A204.1 (cell line): ENCODE measurements around the gene SLC1A7.

Source experiments
- FAIRE-seq: peaks from 2 replicates; lab custom pipeline; 2012; peaks lifted over from hg19 to GRCh38; lab: Jason Lieb, UNC

SLC1A7 gene

GRCh38 chr1:53075761-53076163 lies 66.7 kb downstream of the SLC1A7 start:
- no peak for FAIRE-seq

GRCh38 chr1:53075206-53075605 lies 67.2 kb downstream of the SLC1A7 start:
- FAIRE-seq = no peak

- FAIRE-seq = no peak
These were observed 67.9 kb downstream of the SLC1A7 start for GRCh38 chr1:53074313-53075154.

DNA sequence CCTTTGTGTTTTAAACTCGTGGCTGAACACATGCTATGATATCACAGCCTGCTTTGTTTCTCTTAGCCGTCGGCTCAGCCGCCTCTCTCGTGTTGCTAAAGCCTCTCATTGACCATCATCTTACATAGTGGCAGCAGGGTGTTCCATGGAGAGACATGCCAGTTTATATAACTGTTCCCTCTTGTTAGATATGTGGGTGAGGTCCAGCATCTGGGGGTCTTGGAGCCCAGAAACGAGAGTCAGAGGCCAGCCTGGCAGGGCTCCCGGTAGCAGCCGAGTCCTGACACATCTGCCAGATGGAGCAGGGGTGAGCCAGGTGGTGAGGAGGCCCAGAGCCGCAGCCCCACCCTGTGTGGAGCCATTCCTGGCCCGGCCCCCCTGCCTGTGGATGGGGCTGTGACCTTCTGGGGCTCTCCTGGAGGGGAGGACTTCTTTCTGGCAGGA lies 68.5 kb downstream of the SLC1A7 start:
- no peak for FAIRE-seq

DNA sequence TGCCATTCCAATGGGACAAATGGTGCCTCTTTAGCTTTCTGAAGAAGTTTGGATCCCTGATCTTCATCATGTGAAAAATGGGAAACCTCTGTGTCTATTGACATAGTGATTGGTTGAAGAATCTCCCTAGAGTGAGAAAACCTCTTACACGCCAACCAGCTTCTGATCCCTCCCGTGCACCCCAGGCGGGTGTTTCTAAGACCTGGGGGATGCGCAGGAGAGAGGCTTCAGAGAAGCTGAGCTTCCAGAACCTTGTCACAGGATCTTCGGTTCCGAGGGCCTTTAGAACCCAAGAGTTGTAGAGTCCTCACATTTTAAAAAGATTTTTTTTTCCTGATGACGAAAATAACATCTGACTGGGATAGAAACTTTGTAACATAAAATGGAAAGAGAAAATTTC lies 69.2 kb downstream of the SLC1A7 start:
- no peak for FAIRE-seq

DNA sequence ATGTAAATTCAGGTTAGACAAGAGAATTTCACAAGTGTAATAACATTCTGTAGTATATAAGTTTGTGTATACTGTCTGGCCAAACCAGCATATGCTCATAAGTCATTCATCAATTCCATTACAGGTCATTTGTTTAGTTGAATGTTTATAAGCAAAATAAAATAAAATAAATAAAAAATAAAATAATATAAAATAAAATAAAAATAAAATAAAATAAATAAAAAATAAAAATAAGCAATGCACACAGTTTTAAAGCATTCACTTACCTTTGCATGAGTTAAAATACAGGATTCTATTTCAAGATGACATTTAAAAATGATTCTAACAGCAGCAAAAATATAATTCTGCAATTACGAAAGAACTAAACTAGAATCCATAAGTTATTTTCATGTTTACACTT lies 70.5 kb downstream of the SLC1A7 start:
- peak; percentile 58 for FAIRE-seq

DNA sequence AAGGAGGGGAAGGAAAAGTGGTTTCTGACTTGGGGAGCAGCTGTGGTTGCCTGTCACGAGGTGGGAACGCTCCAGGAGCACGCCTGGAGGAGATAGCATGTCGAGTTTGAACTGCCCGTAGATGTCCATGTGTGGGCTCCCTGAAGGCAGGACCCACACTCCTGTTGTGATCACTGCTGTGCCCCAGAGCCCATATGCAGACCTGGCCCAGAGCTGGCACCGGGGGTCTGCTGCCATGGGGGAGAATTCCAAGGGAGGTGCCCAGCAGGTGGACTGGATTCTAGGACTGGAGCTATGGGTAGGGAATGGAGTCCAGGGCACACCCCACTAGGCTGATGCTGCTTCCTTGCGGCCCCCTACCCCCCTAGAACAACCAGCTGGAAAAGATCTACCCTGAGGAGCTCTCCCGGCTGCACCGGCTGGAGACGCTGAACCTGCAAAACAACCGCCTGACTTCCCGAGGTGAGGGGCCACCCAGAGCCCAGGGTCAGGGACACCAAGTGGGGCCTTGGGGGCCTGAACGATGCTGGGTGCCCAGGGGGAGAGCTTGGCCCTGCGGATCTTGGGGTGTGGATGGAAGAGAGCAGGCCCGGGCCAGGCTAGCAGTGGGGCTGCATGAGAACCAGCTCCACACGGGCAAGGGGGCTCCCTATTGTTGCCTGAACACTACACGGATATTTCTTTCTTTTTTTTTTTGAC lies 71.1 kb downstream of the SLC1A7 start:
- FAIRE-seq = no peak

DNA sequence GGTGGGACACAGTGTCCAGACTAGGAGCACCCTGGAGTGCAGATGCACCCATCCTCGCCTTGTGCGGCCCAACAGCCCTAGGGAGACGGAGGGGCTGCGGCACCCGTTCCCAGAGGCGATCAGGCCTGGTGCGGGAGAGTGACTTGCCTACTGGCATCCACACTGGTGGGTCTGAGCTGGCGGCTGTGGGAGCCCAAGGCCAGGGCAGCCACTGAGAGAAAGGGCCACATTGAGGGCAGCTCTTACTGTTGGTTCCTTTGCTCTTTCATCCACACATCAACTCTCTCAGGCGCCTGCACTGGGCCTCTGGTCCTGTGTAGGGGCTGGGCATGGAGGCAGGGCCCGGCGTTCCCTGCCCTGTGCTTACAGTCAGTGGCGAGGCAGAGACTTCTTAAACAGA lies 71.8 kb downstream of the SLC1A7 start:
- no peak for FAIRE-seq

- FAIRE-seq = no peak
These were observed 72.6 kb downstream of the SLC1A7 start for GRCh38 chr1:53069663-53070327.

- FAIRE-seq = no peak
These were observed 73.2 kb downstream of the SLC1A7 start for GRCh38 chr1:53069265-53069662.

DNA sequence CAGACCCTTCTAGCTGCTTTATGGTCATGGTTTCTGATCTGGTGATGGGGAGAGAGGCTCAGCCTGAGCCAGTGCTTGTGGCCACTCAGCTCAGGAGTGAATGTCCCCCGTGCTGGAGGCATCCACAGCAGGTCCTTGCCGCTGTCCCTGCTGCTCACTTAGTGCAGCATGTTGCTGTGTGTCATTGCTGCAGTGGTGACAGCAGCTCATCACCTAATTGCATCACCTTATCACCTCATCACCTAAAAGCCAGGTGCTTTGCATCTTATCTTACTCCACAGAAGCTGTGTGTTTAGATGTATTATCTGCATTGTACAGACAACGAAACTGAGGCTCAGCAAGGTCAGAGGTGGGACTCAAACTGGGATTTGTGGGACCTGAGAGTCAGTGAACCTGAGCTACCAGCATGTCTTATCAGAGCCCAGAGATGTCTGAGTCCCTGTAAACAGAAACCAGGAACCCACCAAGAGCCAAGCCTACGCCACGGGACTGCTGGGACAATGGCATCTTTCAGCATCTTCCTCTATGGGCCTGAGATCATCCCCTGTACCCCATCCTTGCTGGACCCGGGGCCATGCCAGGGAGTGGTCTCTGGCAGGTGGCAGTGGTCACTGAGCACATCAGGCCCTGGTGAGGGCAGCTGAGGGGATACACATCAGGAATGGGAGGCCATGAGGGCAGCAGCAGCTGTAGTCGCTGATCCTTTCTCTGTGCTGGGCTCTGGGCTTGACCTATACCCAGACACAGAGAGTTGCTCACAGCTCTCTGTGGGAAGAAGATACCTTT lies 73.9 kb downstream of the SLC1A7 start:
- no peak for FAIRE-seq

DNA sequence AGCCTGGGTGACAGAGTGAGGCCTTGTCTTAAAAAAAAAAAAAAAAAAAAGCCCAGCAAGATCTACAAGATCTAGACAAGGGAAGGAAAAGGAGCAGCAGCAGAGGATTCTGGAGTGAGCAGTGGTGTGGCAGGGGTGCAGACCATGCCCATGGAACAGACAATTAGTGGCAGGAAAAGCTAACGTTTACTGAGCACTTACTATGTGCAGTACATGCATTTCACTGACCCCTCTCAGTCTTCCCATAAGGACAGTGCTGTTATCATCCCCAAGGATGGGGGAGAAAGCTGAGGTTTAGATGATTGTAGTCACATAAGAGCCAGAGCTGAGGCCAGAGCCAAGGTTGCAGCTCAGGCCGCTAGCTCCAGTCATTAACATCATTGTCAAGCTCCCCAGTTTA lies 74.6 kb downstream of the SLC1A7 start:
- no peak for FAIRE-seq

GRCh38 chr1:53066891-53067738 lies 75.3 kb downstream of the SLC1A7 start:
- no peak for FAIRE-seq

- no peak for FAIRE-seq
These were observed 76.0 kb downstream of the SLC1A7 start for GRCh38 chr1:53066488-53066887.

GRCh38 chr1:53065391-53065790 lies 77.0 kb downstream of the SLC1A7 start:
- no peak for FAIRE-seq

DNA sequence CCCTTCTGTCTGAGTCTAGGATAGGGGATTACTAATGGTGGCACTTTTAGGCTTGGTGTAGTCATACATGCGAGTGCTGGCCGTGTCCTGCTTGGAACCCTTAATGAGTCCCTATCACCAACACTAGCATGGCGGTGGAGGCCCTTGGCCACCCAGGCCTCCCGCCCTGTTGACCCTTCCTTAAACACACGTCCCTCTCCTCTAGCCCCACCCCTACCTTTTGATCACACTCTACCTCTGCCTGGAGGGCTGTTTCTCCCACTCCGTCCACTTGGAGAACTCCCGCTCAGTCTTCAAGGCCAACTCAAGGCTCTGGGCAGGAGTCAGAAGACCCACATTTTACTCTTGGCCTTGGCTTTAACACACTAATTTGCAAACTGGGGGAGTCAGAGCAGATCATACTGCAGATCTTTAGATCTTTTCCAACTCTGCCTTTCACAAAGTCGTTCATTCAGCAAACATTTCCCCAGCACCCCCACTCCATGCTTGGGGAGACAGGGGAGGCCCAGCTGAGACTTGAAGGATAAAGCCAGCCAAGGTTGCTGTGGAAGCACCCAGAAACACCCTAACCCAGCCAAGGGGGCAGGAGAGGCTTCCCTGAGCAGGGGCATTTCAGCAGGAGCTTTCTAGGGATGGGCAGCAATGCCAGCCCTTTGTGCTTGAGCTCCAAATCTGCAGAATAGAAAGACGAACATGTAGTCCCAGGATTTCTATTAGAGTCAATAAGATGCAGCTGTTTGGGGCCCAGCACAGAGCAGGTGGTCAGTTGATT lies 78.5 kb downstream of the SLC1A7 start:
- FAIRE-seq = no peak

- no peak for FAIRE-seq
These were observed 79.5 kb downstream of the SLC1A7 start for GRCh38 chr1:53062708-53063591.

DNA sequence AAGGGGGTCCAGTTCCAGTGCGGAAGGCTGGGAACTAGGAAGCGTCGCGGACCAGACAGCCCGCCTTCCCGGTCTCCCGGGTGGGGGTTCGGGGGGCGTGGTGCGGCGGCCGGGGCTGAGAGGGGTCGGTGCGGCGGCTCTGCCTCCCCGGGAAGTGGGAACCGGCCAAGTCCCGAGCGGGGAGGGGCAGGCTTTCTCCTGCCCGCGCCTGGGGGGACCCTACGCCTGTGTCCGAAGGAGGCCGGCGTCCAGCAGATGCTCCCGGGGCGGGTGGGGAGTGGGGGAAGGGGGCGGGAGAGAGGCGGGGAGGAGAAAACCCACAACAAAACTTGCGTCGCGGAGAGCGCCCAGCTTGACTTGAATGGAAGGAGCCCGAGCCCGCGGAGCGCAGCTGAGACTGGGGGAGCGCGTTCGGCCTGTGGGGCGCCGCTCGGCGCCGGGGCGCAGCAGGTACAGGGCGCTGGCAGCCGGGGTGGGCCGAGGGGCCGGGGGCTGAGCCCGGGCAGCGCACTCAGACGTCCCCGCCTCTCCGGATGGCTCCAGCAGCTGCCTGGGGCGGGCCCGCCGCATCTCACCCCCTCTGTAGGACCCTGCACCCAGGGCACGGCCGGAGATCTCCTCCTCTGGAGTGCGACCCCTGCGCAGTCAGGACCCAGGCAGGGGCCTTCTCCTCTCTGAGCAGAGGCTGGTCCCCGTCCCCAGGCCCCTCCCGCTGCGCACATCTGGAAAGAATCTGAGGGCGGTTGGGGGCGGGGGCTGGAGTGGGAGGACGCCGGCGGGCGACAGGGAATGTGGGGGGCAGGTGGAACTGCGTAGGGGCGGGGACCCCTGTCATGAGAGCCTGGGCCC lies 80.4 kb downstream of the SLC1A7 start, which contains the start of gene PODN:
TSS of gene PODN (plus strand) at position 355 of the 849 bp plus-strand sequence. CDS start 7,643 bp downstream, outside the sequence.
- no peak for FAIRE-seq
